SU-DHL-6 (cell line): Measurements from ENCODE around the gene MAST4.

Source experiments
- CTCF ChIP-seq: fragments of 200-600 bp; sonication (generic); IDR thresholded peaks from one replicate; pipeline ENCODE4 v1.5.1; 2017; ENCODE audit warnings: antibody characterized with exemption, mild to moderate bottlenecking, low read length, moderate library complexity; ENCODE audit not compliant: insufficient read depth, poor library complexity, severe bottlenecking
- EZH2phosphoT487 ChIP-seq: fragments of 200-600 bp; sonication (generic), shearing (Covaris generic); conservative IDR thresholded peaks from 2 replicates; pipeline ENCODE4 v1.6.1; 2018; ENCODE audit warnings: mild to moderate bottlenecking, antibody characterized with exemption, low read length, moderate library complexity, mixed read lengths

- no peak for TF ChIP-seq CTCF
- no peak for TF ChIP-seq EZH2phosphoT487
Observed at GRCh38 chr5:67215519-67216471, 619.6 kb downstream of the MAST4 start.
